Sigmoid colon (tissue), 7 donors: ENCODE results near the gene CGB8. TPM values are rescaled to one million over a fixed set of nuclear protein-coding genes. Genes with fewer than 3 reads are reported as not detected.
A peak's percentile ranks its signal among the peaks of the same experiment; 100 is the strongest.

ENCODE experiments used
- DNase-seq: peaks from one replicate; pipeline ENCODE4 v3.0.0-alpha.2; 2019
- H3K27ac ChIP-seq, 4 donors: fragments of 200-600 bp; sonication (generic); one replicate each; pipeline ENCODE4 v1.5.1; 2016 to 2019; ENCODE audit warnings: mild to moderate bottlenecking in 1 of 4
- H3K27me3 ChIP-seq, 3 donors: fragments of 200-600 bp; sonication (generic); one replicate each; pipeline ENCODE4 v1.5.1; 2019; ENCODE audit warnings: mild to moderate bottlenecking in 1 of 3
- H3K36me3 ChIP-seq, 4 donors: fragments of 200-600 bp; sonication (generic); one replicate each; pipeline ENCODE4 v1.5.1; 2016 to 2019
- H3K4me1 ChIP-seq, 4 donors: fragments of 200-600 bp; sonication (generic); one replicate each; pipeline ENCODE4 v1.5.1; 2017 to 2019
- H3K4me3 ChIP-seq, 4 donors: fragments of 200-600 bp; sonication (generic); one replicate each; pipeline ENCODE4 v1.5.1; 2017 to 2019; ENCODE audit warnings: mild to moderate bottlenecking in 2 of 4, moderate library complexity in 1 of 4
- H3K9me3 ChIP-seq, 4 donors: fragments of 200-600 bp in 3 of 4; sonication (generic) in 3 of 4; one replicate each; pipeline versions ENCODE4 v1.5.1 to v1.6.1; 2013 to 2019
- EP300 ChIP-seq, 4 donors: sonication (generic); formaldehyde crosslinking; IDR thresholded peaks; one replicate each; pipeline ENCODE4 v1.6.1; 2017; ENCODE audit warnings: antibody characterized with exemption in 4 of 4
- POLR2A ChIP-seq, 2 donors: fragments of 450-650 bp; IDR thresholded peaks; one replicate each; pipeline ENCODE4 v1.6.1; 2016; ENCODE audit warnings: antibody characterized with exemption in 2 of 2, mild to moderate bottlenecking in 2 of 2, moderate library complexity in 2 of 2
- POLR2AphosphoS5 ChIP-seq, 4 donors: sonication (generic); formaldehyde crosslinking; IDR thresholded peaks; one replicate each; pipeline ENCODE4 v1.6.1; 2017; ENCODE audit warnings: antibody characterized with exemption in 4 of 4
- WGBS, 2 donors: extraction: QIAGEN DNeasy Blood & Tissue Kit; methylation state at CpG; one replicate each; pipeline ENCODE4 v1.1.7; 2013; 5-methylcytosine and 5-hydroxymethylcytosine counted together
- intact Hi-C: fragments of 100-400 bp; cut with DNase I; formaldehyde crosslinking; loops from one replicate; pipeline ENCODE4 v1.15.1; 2023
- polyA plus RNA-seq, 3 donors: library from polyadenylated mRNA; stranded (reverse); fragments of 200-250 nt; gene quantifications; one replicate each; pipeline ENCODE4 v1.2.3, GENCODE V29; 2013
- total RNA-seq, 4 donors: library from RNA; depleted of rRNA; stranded (reverse); fragments of >200 nt; gene quantifications; one replicate each; pipeline ENCODE4 v1.1.0, GENCODE V29; 2016
- TF ChIP-seq, protein P1 (sequence below), 4 experiments: fragments of 450-650 bp in 3 of 4; fragments of 200-600 bp in 1 of 4; IDR thresholded peaks; one replicate each; pipeline ENCODE4 v1.5.1; 2016 to 2019; ENCODE audit warnings: antibody characterized with exemption in 4 of 4, mild to moderate bottlenecking in 3 of 4, moderate library complexity in 2 of 4
- donor health status: healthy with polysubstance abuse.
- donor health status: Bipolar disorder and iron deficiency.
- donor health status: healthy.

Gene CGB8
- total and polyA plus RNA-seq, 7 donors = not detected

DNA sequence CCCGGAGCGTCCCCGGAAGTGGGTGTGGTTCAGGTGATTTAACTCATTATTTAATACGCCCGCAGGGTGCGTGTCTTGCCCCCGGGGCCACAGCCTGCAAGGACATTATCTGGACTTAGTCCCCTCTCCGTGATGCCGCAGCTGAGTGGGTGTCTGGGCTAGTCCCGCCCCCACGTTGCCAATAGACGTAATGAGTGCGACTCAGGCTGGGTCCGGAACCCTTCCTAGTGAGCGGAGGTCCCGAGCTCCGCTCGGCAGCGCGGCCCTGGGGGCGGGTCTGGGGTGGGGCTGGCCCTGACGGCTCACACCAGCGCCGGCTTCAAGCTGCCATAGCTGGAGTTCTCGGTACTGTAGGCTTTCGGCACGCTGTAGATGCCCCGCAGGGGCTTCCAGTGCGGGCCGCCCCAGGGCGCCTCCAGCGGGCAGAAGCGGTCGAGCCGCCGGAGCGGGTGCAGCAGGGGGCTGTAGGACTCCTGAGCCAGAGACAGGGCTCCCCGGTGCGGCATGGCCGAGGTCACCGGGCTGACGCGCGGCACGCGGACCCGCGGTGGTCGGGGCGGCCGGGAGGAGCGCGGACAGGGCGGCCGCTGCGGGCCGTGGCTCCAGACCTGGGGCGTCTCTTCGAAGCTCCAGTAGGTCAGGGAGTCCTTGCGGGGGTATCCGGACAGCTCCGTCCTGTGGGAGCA, 31.1 kb downstream of the CGB8 start:
- H3K27me3 ChIP-seq = peaks cover 8 to 50% (median 31%) of the 10 kb centered on the region in 3 donors
- peak overlapping the region; percentile 14 to 50 (median 40) for H3K4me3 ChIP-seq
- no peak overlapping the region for H3K27ac ChIP-seq
- H3K4me1 ChIP-seq = peaks cover 0 to 25% (median 24%) of the 10 kb centered on the region in 4 donors
- no peaks in the 10 kb centered on the region for H3K9me3 ChIP-seq
- H3K36me3 ChIP-seq = peaks cover 0 to 28% (median 0%) of the 10 kb centered on the region in 4 donors
- TF ChIP-seq, protein P1, sequence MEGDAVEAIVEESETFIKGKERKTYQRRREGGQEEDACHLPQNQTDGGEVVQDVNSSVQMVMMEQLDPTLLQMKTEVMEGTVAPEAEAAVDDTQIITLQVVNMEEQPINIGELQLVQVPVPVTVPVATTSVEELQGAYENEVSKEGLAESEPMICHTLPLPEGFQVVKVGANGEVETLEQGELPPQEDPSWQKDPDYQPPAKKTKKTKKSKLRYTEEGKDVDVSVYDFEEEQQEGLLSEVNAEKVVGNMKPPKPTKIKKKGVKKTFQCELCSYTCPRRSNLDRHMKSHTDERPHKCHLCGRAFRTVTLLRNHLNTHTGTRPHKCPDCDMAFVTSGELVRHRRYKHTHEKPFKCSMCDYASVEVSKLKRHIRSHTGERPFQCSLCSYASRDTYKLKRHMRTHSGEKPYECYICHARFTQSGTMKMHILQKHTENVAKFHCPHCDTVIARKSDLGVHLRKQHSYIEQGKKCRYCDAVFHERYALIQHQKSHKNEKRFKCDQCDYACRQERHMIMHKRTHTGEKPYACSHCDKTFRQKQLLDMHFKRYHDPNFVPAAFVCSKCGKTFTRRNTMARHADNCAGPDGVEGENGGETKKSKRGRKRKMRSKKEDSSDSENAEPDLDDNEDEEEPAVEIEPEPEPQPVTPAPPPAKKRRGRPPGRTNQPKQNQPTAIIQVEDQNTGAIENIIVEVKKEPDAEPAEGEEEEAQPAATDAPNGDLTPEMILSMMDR (IDR thresholded peaks at IDR 0.05) = peak in 2 of 4 experiments; percentile 10 to 45
- TF ChIP-seq POLR2A (IDR thresholded peaks at IDR 0.05) (no peak), POLR2AphosphoS5 (IDR thresholded peaks at IDR 0.05) (no peak)
- intact Hi-C loops = no loop called here
- no peak for DNase-seq
- WGBS, 2 donors = 1% methylated on average over 62 of the region's 62 CpGs

DNA sequence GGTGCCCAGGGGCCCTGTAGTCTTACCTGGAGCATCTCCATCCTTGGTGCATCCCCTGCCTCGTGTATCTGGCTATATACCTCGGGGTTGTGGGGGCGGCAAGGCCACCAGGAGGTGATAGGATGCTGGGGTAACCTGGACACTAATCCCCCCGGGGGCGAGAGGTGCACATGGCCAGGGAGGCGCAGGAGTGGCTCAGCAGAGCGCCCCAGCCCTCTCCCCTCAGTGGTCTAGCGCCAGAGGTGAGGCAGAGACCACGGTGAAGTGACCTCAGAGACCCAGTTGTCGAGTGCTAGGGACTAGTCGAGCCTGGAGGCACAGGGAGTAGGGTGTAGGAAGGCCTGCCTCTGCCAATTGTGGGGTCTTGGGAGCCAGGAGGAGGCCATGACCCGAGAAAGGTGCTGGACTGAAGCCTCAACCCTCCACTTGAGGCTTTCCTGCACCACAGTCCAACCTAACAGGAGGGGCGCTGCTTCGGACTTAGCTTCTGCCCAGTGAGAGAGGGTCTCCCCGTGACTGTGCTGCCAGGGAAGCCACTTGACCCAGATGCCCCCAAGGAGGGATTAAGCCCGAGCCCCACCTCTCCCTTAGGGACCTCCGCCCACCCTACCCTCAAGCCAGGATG, 31.8 kb downstream of the CGB8 start, which contains the start of gene LHB:
LHB (minus strand) TSS at position 51 of the 625 bp plus-strand sequence; CDS start at position 41, 10 bp downstream.
- Histone ChIP-seq H3K4me1 (peaks cover 0 to 25% (median 24%) of the 10 kb centered on the region in 4 donors), H3K27me3 (peaks cover 8 to 44% (median 31%) of the 10 kb centered on the region in 3 donors), H3K27ac (no peak within 1 kb of the TSS), H3K36me3 (peaks cover 0 to 35% (median 2%) of the 10 kb centered on the region in 4 donors), H3K9me3 (no peaks in the 10 kb centered on the region), H3K4me3 (peak within 1 kb of the TSS; percentile 14 to 50 (median 40))
- no peak for DNase-seq
- TF ChIP-seq EP300 (IDR thresholded peaks at IDR 0.05) (no peak), POLR2A (IDR thresholded peaks at IDR 0.05) (no peak), POLR2AphosphoS5 (IDR thresholded peaks at IDR 0.05) (no peak)
- TF ChIP-seq, protein P1 (IDR thresholded peaks at IDR 0.05) = no peak
- intact Hi-C loops = no loop called here
- WGBS, 2 donors = 63 to 74% methylated on average over 17 of the region's 17 CpGs

DNA sequence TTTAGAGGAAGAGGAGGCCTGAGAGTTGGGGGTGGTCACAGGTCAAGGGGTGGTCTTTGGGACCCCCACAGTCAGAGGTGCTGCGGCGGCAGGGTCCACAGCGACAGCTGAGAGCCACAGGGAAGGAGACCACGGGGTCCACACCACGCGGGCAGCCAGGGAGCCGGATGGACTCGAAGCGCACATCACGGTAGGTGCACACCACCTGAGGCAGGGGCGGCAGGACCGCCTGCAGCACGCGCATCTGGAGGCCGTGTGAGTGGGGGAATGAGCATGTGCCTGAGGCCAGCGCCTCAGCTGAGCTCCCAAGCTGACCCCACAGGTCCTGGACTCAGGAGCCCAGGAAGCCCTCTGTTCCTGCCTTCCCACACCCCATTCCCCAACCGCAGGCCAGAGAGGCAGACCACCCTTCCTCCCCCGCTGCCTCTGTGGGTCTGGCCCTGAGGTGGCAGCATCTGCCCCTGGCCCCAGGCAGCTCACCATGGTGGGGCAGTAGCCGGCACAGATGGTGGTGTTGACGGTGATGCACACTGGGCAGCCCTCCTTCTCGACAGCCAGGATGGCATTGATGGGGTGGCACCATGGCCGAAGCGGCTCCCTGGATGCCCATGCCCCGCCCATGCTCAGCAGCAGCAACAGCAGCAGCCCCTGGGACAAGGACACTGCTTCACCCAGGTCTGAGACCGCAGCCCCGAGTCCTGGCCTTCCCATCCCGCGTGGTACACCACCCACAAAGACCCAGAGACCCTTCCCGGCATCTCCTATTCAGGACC, 32.7 kb downstream of the CGB8 start:
- Histone ChIP-seq H3K27ac (no peak overlapping the region), H3K27me3 (peaks cover 8 to 43% (median 31%) of the 10 kb centered on the region in 3 donors), H3K4me1 (peaks cover 0 to 25% (median 24%) of the 10 kb centered on the region in 4 donors), H3K4me3 (no peak overlapping the region), H3K9me3 (no peaks in the 10 kb centered on the region), H3K36me3 (peaks cover under 1 to 44% (median 11%) of the 10 kb centered on the region in 4 donors)
- 93 to 97% methylated on average over 26 to 28 of the region's 29 CpGs for WGBS, 2 donors
- intact Hi-C loops = no loop called here
- DNase-seq = no peak
- TF ChIP-seq EP300 (IDR thresholded peaks at IDR 0.05) (no peak), POLR2A (IDR thresholded peaks at IDR 0.05) (no peak), POLR2AphosphoS5 (IDR thresholded peaks at IDR 0.05) (no peak)
- TF ChIP-seq, protein P1 (IDR thresholded peaks at IDR 0.05) = no peak

DNA sequence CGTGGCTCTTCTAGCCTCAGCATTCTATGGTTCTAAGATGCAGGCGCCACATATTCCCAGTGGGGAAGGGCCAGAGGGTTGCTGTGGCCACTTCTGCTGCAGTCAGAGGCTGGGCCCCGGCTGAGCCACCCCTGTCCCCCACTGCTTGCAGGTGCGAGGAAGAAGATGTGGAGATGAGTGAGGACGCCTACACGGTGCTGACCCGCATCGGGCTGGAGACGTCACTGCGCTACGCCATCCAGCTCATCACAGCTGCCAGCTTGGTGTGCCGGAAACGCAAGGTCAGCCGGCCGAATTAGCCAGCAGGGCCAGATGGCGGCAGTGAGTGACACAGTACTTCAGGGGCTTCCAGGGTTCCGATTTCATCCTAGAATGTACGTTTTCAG, 34.0 kb downstream of the CGB8 start:
- Histone ChIP-seq H3K9me3 (no peaks in the 10 kb centered on the region), H3K27me3 (peaks cover 8 to 30% (median 24%) of the 10 kb centered on the region in 3 donors), H3K27ac (no peak overlapping the region), H3K36me3 (peaks cover 11 to 57% (median 14%) of the 10 kb centered on the region in 4 donors), H3K4me3 (no peak overlapping the region), H3K4me1 (peaks cover 0 to 25% (median 24%) of the 10 kb centered on the region in 4 donors)
- intact Hi-C loops = no loop called here
- no peak for TF ChIP-seq POLR2A (IDR thresholded peaks at IDR 0.05)
- TF ChIP-seq, protein P1 (IDR thresholded peaks at IDR 0.05) = no peak
- no peak for TF ChIP-seq EP300 (IDR thresholded peaks at IDR 0.05)
- no peak for TF ChIP-seq POLR2AphosphoS5 (IDR thresholded peaks at IDR 0.05)
- 92 to 96% methylated on average over 18 of the region's 18 CpGs for WGBS, 2 donors
- DNase-seq = no peak
